ENCODE data around the gene CD300E. TPM values are rescaled to one million over a fixed set of nuclear protein-coding genes. Genes with fewer than 3 reads are reported as not detected.
"Not testable (repeated sequence)": the region's sequence is repeated elsewhere in the genome, so short reads cannot be mapped to it uniquely, and the experiment has no call there.

Gene CD300E
- total RNA-seq, 2 experiments from 2014 or later: not detected

DNA sequence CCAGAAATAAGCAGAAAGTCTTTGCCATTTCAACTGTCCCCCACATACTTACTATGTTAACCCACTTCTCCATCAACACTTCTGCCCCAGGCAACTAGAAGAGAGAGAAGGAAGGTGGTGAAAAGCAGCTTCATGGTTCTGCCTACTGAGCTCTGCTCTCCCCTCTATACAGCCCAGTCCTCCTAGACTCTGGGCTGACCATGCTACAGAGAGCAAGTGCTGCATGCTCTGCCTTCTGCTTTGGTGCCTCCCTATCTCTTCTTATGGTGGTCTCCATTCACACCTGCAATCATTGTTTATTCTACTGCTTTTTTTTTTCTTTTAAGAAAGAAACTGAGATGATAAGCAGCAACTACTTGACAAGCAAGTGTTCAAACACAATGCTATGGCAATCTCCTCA, 20.3 kb upstream of the CD300E start:
- H3K4me1 Mint-ChIP-seq: peaks cover 16% of the 10 kb centered on the region
- peaks cover 88% of the 10 kb centered on the region for H3K27me3 Mint-ChIP-seq
- no peak overlapping the region for H3K27ac Mint-ChIP-seq
- H3K9me3 Mint-ChIP-seq (ENCODE audit: low read depth): no peaks in the 10 kb centered on the region
- ATAC-seq (no peak), DNase-seq (no peak)
- no peaks in the 10 kb centered on the region for H3K36me3 Mint-ChIP-seq
- CTCF ChIA-PET: interaction anchor here (0.7 to 2.2 kb wide), 4 partner anchors 13 to 127 kb away, joined by 3 to 5 read pairs (median 3); no protein-coding TSS in a partner anchor
- H3K4me3 Mint-ChIP-seq: no peak overlapping the region

DNA sequence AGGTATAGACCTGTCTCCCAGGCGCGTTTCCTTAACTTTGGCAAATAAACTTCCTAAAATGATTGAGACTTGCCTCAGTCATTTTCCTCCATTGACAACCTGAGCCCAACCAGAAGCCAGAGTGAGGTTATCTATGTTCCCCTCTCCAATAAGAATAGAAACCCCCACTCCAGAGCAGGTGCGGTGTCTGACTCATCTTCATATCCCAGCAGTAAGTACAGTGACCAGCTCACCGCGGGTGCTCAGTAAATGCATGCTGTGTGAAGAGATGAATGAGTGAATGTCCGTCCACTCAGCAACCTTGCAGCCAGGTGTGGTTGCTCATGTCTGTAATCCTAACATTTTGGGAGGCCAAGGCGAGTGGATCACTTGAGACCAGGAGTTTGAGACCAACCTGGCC, 19.5 kb upstream of the CD300E start:
- H3K27ac Mint-ChIP-seq: no peak overlapping the region
- ATAC-seq: no peak
- H3K27me3 Mint-ChIP-seq: peaks cover 88% of the 10 kb centered on the region
- H3K9me3 Mint-ChIP-seq (ENCODE audit: low read depth): no peaks in the 10 kb centered on the region
- H3K4me1 Mint-ChIP-seq: peaks cover 16% of the 10 kb centered on the region
- H3K36me3 Mint-ChIP-seq: no peaks in the 10 kb centered on the region
- CTCF ChIA-PET: interaction anchor here (0.7 kb wide), 1 partner anchor 24 kb away, joined by 3 read pairs; no protein-coding TSS in a partner anchor
- no peak for DNase-seq
- H3K4me3 Mint-ChIP-seq: no peak overlapping the region

DNA sequence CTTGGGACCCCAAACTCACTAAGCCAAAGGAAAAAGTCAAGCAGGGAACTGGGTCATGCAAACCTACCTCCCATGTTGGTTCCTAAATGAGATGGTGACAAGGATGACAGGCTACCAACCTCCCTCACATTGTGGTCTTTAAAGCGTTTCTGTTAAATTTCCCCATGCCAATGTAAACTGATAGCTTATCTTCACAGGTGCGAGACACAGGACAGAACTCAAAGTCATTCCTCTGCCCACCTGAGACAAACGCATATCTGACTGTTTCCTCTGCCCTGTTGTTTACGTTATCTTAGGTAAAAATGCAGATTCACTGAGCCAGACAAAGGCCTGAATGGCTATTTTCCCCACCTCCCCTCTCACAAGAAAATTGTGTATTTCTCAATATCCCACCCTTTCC, 19.0 kb upstream of the CD300E start:
- Mint-ChIP-seq H3K27ac (no peak overlapping the region), H3K4me1 (peaks cover 16% of the 10 kb centered on the region), H3K36me3 (no peaks in the 10 kb centered on the region), H3K4me3 (no peak overlapping the region), H3K27me3 (peaks cover 88% of the 10 kb centered on the region), H3K9me3 (ENCODE audit: low read depth) (no peaks in the 10 kb centered on the region)
- DNase-seq: no peak
- ATAC-seq: no peak
- CTCF ChIA-PET: no interaction called here

DNA sequence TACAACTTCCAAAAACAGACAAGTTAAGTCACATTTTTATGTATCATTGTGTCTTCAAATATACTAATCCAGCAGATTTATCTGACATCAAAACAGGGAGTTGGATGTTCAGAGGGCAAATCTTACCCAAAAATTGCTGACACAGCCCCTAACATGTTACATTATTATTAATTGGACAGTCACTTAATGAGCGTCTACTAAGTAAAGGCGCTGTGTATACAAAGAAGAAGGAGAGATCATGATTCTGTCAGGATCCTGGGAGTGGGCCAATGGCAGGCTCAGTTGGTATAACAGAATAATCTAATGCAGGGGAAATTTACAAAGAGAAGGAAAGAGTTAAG, 18.4 kb upstream of the CD300E start:
- Mint-ChIP-seq H3K9me3 (ENCODE audit: low read depth) (no peaks in the 10 kb centered on the region), H3K27ac (no peak overlapping the region), H3K27me3 (peaks cover 89% of the 10 kb centered on the region), H3K4me3 (no peak overlapping the region), H3K4me1 (peaks cover 16% of the 10 kb centered on the region), H3K36me3 (no peaks in the 10 kb centered on the region)
- no peak for DNase-seq
- ATAC-seq: no peak
- CTCF ChIA-PET: no interaction called here

DNA sequence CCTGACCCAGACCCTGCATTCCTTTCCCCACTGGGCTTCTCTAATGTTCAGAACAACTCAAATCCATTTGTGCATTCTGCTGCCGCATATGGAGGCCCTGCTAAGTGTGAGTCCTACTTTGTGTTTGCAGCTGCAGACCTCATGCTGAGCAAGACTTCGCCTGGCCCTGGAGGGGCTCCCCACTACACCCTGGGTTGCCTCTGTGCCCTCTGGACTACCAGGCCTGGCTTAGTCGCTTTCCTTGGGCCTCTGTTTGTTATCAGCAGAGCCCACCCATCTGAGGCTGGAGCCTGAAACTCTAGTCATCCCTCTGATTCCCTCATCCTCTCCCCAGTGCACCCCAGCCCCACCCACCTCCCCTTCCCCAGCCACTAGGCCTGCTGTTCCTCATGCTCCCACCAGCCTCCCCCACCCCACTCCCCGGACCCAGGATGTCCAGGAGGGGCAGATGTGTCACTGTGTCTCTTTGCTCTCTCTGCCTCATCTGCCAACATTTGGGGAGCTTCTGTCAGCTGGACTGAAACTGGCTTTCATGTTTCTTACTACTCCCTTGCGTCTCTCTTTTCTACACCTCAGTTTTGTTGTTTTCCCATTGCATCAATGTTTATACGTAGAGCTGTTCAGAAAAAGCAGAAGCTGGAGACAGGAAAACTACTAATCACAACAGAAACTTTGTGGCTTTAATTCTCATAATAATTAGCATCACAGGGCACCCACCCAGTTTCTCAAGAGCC, 17.9 kb upstream of the CD300E start:
- H3K27me3 Mint-ChIP-seq: peaks cover 88% of the 10 kb centered on the region
- ATAC-seq (no peak), DNase-seq (no peak)
- H3K9me3 Mint-ChIP-seq (ENCODE audit: low read depth): no peaks in the 10 kb centered on the region
- H3K4me1 Mint-ChIP-seq: peaks cover 16% of the 10 kb centered on the region
- CTCF ChIA-PET: no interaction called here
- H3K27ac Mint-ChIP-seq: no peak overlapping the region
- no peak overlapping the region for H3K4me3 Mint-ChIP-seq
- H3K36me3 Mint-ChIP-seq: no peaks in the 10 kb centered on the region

DNA sequence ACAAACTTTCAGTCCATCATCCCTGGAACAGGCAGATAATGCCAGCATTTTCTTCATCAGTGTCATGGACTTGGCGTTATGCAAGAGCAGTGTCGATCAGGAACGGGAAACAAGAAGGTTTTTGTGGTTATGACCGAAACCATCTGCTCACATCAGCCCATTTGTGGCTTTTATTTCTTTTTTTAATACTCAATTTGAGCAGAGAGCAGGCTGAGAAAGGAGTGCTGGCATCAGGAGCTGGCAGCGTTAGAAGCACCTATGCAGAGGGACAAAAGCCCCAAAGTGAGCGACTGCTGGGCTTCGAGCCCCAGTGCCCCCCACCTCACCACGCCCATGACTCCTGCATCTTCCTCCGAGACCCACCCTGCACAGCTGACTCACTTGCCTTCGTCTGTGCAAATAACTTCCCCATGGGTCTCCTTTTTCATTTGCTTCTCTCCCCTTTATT, 16.2 kb upstream of the CD300E start:
- peaks cover 16% of the 10 kb centered on the region for H3K4me1 Mint-ChIP-seq
- H3K9me3 Mint-ChIP-seq (ENCODE audit: low read depth): no peaks in the 10 kb centered on the region
- DNase-seq: no peak
- CTCF ChIA-PET: interaction anchor here (1.0 to 2.3 kb wide), 4 partner anchors 18 to 98 kb away, joined by 3 to 8 read pairs (median 4); no protein-coding TSS in a partner anchor
- H3K27ac Mint-ChIP-seq: no peak overlapping the region
- H3K27me3 Mint-ChIP-seq: peaks cover 89% of the 10 kb centered on the region
- H3K4me3 Mint-ChIP-seq: no peak overlapping the region
- no peaks in the 10 kb centered on the region for H3K36me3 Mint-ChIP-seq
- peak; percentile 9 for ATAC-seq

DNA sequence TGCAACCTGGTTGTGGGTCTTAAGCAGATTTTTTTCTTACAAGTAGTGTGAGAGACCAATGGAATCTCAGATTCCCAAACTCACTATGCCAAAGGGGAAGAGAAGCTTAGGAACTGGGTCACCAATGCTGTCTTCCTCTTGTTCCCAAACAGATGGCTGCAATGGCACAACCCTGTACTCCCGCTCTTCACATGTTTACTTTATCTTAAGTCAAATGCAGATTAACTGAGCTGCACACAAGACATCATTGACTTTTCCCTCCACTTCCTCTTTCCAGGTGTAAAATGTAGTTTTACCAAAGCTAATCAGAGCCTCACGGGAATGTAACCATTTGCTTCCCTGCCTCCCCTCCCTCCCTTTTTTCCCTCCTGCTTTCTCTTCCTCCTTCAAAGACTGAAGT, 14.4 kb upstream of the CD300E start:
- Mint-ChIP-seq H3K4me1 (peaks cover 16% of the 10 kb centered on the region), H3K36me3 (no peaks in the 10 kb centered on the region), H3K4me3 (no peak overlapping the region), H3K27me3 (peaks cover 78% of the 10 kb centered on the region), H3K9me3 (ENCODE audit: low read depth) (no peaks in the 10 kb centered on the region), H3K27ac (no peak overlapping the region)
- ATAC-seq (no peak), DNase-seq (no peak)
- CTCF ChIA-PET: no interaction called here

DNA sequence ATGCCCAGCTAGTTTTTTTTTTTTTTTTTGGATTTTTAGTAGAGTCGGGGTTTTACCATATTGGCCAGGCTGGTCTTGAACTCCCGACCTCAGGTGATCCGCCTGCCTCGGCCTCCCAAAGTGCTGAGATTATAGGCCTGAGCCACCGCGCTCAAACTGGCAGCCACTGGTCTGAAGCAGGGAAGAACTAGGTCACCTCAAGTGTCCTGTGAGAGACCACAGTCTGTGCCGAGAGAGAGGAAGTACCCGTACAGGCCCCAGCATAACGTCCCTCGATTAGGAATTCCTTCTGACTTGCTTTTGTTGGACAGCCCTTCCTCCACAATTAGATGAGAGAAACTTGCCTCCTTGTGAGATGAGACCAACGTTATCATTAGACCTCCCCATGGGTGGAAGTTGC, 13.7 kb upstream of the CD300E start:
- no peak for DNase-seq
- no peaks in the 10 kb centered on the region for H3K36me3 Mint-ChIP-seq
- peaks cover 17% of the 10 kb centered on the region for H3K4me1 Mint-ChIP-seq
- no peaks in the 10 kb centered on the region for H3K9me3 Mint-ChIP-seq (ENCODE audit: low read depth)
- ATAC-seq: no peak
- H3K27ac Mint-ChIP-seq: no peak overlapping the region
- H3K4me3 Mint-ChIP-seq: no peak overlapping the region
- H3K27me3 Mint-ChIP-seq: peaks cover 74% of the 10 kb centered on the region
- CTCF ChIA-PET: no interaction called here

DNA sequence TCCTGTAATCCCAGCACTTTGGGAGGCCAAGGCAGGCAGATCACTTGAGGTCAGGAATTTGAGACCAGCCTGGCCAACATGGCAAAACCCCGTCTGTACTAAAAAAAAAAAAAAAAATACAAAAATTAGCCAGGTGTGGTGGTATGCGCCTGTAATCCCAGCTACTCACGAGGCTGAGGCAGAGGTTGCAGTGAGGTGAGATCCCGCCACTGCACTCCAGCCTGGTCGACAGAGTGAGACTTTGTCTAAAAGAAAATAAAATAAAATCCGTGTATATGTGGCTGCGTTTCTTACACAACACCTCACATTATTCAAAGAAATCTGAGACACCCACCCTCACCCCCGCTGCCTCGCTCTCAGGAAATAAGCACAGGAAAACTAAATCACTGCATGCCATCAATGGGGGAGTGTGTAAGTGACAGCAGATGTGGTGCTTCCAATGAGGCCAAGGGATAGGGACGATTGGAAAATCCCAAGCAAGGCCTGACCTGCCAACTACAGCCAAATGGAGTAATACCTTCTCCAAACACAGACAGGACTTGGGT, 13.1 kb upstream of the CD300E start:
- CTCF ChIA-PET: not testable (repeated sequence)

DNA sequence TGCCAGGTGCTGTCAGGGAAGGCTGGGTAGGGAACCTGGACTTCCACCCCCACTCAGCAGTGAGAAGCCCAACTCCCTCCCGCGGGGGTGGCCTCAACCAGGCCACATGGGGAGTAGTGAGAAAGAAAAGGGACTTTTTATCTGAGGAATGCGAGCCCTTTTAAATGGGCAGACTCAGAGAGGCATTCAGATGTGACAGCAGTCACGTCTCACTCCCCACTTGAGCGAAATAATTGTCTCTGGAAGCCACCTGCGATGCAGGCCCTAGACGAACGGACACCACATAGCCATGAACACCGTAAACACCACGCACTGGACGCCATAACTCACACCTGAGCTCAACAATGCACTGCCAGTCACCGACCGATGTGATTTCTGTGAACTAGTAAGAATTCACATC, 11.9 kb upstream of the CD300E start:
- CTCF ChIA-PET: interaction anchor here (0.7 kb wide), 1 partner anchor 69 kb away, joined by 4 read pairs; no protein-coding TSS in a partner anchor
- Mint-ChIP-seq H3K27ac (no peak overlapping the region), H3K4me3 (no peak overlapping the region), H3K27me3 (peaks cover 69% of the 10 kb centered on the region), H3K36me3 (no peaks in the 10 kb centered on the region), H3K4me1 (peaks cover 20% of the 10 kb centered on the region), H3K9me3 (ENCODE audit: low read depth) (no peaks in the 10 kb centered on the region)
- DNase-seq (no peak), ATAC-seq (no peak)

More for the DNA sequence above, 13.1 kb upstream of the CD300E start:
- Mint-ChIP-seq H3K4me1 (peaks cover 22% of the 10 kb centered on the region), H3K27me3 (peaks cover 74% of the 10 kb centered on the region)
- H3K36me3 Mint-ChIP-seq; H3K9me3 Mint-ChIP-seq (ENCODE audit: low read depth); ATAC-seq; H3K27ac Mint-ChIP-seq; H3K4me3 Mint-ChIP-seq; DNase-seq: not testable (repeated sequence)

DNA sequence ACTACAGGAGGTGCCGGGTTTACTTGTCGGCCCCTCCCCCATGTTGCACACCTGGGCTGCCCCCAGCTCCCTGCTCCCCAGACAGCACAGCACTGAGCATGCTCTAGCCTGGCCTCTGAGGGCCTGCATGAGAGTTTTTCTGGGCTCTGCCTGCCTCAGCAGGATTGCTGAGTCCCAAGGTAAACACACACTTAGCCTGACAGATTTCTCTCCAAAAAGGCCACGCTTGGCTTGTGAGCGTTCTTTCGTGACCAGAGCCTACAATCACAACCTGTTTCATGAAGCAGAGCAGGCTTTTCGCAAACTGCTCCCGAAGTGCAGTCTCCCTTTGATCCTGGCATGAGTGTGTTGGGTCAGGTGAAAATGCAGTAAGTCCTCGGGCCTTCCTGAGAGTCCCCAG, 9.8 kb upstream of the CD300E start:
- Mint-ChIP-seq H3K4me3 (no peak overlapping the region), H3K27ac (no peak overlapping the region), H3K36me3 (no peaks in the 10 kb centered on the region), H3K9me3 (ENCODE audit: low read depth) (no peaks in the 10 kb centered on the region), H3K4me1 (peaks cover 8% of the 10 kb centered on the region), H3K27me3 (peaks cover 60% of the 10 kb centered on the region)
- CTCF ChIA-PET: interaction anchor here (1.6 to 1.9 kb wide), 2 partner anchors 29 to 67 kb away, joined by 5 read pairs; no protein-coding TSS in a partner anchor
- DNase-seq (no peak), ATAC-seq (no peak)

DNA sequence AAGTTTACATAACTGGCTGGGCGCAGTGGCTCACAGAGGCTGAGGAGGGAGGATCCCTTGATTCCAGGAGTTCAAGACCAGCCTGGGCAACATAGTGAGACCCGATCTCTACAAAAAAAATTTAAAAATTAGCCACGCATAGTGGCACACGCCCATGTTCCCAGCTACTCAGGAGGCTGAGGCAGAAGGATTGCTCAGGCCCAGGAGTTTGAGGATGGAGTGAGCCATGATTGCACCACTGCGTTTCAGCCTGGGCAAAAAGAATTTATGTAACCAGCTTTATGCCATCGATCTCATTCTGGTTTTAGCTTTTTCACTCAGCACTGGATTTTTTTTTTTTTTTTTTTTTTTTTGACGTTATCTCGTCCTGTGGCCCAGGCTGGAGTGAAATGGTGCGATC, 9.1 kb upstream of the CD300E start:
- H3K27me3 Mint-ChIP-seq: peaks cover 57% of the 10 kb centered on the region
- CTCF ChIA-PET: interaction anchor here (0.7 to 1.9 kb wide), 3 partner anchors 29 to 66 kb away, joined by 4 to 5 read pairs (median 5); no protein-coding TSS in a partner anchor

DNA sequence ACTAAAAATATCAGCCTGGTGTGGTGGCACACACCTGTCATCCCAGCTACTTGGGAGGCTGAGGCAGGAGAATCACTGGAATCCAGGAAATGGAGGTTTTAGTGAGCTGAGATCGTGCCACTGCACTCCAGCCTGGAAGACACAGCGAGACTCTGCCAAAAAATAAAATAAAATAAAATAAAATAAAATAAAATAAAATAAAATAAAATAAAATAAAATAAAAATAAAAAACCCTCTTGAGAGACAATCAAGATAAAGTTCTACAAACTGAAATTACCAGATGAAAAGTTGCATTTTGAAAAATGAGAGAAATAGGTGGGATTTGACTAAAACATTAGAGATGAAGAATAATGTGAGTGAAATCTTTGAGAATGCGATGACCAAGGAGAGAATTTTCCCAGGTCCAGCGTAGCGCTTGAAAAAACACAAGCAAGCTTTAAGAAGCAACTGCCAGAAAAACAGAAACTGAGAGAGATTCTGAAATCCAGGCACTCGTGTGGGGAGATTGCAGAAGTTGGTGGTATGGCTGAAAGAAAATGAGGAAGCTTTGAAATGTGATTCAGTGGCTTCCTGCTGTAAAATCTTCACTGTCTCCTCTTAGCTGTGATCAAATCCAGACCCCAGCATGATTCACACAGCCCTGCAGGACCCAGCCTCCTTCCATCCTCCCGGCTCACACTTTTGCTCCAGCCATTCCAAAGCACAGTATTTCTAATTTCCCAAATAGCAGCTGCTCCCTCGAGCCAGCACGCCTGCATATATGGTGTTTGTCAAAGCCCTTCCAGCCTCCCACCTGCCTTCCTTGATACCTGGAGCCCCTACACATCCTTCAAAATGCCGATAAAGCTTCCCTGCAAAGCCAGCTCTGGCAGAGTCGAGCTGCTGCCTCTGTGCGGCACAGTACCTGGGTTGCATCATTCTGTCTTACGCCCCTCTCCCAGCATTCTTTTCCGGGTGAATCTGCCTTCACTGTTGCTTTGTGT, 8.2 kb upstream of the CD300E start:
- CTCF ChIA-PET: interaction anchor here (0.7 to 1.9 kb wide), 5 partner anchors 25 to 65 kb away, joined by 3 to 5 read pairs (median 4); no protein-coding TSS in a partner anchor
- Mint-ChIP-seq H3K27ac (no peak overlapping the region), H3K9me3 (ENCODE audit: low read depth) (no peaks in the 10 kb centered on the region), H3K27me3 (peaks cover 55% of the 10 kb centered on the region), H3K36me3 (no peaks in the 10 kb centered on the region), H3K4me3 (no peak overlapping the region), H3K4me1 (peaks cover 8% of the 10 kb centered on the region)
- ATAC-seq (no peak), DNase-seq (no peak)

More for the DNA sequence above, 9.1 kb upstream of the CD300E start:
- ATAC-seq: no peak
- no peaks in the 10 kb centered on the region for H3K36me3 Mint-ChIP-seq
- no peaks in the 10 kb centered on the region for H3K9me3 Mint-ChIP-seq (ENCODE audit: low read depth)
- no peak overlapping the region for H3K27ac Mint-ChIP-seq
- DNase-seq: no peak
- peaks cover 8% of the 10 kb centered on the region for H3K4me1 Mint-ChIP-seq
- H3K4me3 Mint-ChIP-seq: no peak overlapping the region
